HT1080 (cell line): ENCODE measurements around the gene DGKQ. TPM values are rescaled to one million over a fixed set of nuclear protein-coding genes. Genes with fewer than 3 reads are reported as not detected.
"Not testable (repeated sequence)": the region's sequence is repeated elsewhere in the genome, so short reads cannot be mapped to it uniquely, and the experiment has no call there.

ENCODE experiments used
- DNase-seq: peaks from one replicate; pipeline ENCODE4 v3.0.0-alpha.2; 2015; ENCODE audit warnings: low read depth
- total RNA-seq: library from RNA; depleted of rRNA; stranded (reverse); fragments of >200 nt; shearing (Covaris generic); gene quantifications from 2 replicates; pipeline ENCODE4 v1.2.3, GENCODE V29; 2014

DGKQ gene
- total RNA-seq, 1 experiment from 2014 or later = 11.5 TPM

DNA sequence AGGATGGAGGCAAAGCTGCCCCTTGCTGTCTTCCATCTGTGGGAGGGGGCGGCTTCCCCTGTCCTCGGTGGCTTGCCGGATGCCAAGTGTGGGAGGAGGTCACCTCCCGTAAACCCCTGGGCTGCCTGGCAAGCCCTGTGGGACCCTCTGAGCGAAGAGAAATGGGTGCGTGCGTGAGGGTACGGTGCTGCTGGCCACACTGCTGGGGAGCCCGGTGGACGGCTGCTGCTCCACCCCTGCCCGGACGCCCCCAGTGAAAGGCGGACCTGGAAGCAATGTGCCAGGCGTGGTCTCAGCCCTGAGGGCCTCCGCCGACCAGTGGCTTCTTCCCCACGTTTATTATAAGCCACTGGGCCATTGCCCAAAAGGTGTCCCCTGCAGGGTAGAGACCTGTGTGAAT, 8.9 kb upstream of the DGKQ start:
- DNase-seq = no peak

DNA sequence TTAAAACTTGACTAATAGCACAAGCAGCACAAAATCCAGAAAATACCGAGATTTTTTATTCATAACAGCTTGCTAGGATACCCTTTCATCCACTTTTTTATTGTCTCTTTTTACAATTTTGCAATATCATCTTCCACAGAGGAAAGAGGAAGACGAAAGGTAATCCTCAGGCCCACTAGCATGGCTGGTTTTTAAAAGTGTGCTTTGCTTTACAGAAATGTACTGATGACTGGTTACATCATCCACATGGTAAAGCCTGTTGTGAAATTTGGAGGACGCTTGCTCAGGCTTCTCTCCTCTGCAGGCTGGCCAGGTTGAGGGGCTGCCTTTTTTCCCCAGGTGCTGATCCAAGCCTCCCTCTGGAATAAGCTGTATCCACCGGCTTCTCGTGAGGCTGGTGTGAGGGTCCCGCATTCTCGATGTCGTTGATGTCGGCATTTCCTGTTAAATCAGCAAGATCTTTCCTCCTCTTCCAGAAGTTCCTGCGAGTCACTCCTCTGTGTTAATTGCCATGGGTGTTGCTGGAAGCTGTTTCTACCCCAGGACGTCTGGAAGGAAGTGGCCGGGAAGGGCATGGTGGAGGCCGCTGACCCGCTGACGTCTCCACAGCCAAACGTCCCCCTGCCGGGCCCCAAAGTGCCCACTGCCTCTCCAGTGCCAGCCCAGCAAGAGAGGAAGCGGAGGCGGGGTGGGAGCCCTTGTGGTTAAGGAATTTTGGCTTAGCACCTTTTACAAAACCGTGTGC, 5.8 kb upstream of the DGKQ start:
- no peak for DNase-seq

- not testable (repeated sequence) for DNase-seq
These were observed 2.6 kb upstream of the DGKQ start for GRCh38 chr4:976016-976415.

- DNase-seq = no peak
These were observed 1.3 kb upstream of the DGKQ start for GRCh38 chr4:974668-975067.

- no peak for DNase-seq
These were observed 531 bp downstream of the DGKQ start for GRCh38 chr4:972651-973424.

DNA sequence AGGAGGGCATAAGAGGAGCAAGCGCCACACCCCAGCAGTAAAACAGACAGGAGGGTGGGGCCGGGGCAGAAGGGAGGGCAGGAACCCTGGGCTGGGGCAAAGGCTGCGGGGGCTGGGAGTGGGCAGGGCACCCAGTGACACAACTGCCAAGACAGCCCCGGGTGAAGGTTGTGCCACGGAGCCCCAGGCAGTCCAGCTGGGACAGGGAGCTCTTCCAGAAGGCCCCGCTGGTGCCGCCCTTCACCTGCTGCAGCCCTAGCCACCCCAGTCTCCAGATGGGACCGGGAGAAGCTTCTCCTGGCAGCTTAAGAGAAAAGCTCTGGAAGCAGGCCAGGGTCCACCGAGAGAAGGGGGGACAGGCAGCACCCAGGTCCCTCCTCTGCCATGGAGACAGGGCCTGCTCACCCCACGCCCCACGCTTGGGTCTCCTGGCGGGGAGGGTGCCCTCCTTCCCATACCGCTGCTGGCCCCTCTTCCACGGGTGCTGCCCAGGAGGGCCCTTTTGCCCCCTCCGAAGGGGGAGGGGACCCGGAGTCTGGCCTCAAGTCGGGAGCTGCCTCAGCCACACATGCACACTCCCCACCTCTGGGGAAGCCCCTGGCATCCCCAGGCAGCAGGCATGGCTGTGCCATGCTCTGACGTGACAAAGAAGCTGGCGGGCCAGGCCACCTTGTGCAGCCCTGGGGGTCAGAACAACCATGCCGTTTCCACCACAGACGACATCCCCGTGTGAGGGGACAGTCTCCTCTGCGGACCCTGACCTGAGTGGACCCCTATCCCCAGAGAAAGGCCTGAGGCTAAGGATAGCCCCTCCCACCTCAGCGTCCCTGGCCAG, 1.5 kb downstream of the DGKQ start:
- DNase-seq = no peak

GRCh38 chr4:970854-971520, 2.4 kb downstream of the DGKQ start:
- DNase-seq = no peak

DNA sequence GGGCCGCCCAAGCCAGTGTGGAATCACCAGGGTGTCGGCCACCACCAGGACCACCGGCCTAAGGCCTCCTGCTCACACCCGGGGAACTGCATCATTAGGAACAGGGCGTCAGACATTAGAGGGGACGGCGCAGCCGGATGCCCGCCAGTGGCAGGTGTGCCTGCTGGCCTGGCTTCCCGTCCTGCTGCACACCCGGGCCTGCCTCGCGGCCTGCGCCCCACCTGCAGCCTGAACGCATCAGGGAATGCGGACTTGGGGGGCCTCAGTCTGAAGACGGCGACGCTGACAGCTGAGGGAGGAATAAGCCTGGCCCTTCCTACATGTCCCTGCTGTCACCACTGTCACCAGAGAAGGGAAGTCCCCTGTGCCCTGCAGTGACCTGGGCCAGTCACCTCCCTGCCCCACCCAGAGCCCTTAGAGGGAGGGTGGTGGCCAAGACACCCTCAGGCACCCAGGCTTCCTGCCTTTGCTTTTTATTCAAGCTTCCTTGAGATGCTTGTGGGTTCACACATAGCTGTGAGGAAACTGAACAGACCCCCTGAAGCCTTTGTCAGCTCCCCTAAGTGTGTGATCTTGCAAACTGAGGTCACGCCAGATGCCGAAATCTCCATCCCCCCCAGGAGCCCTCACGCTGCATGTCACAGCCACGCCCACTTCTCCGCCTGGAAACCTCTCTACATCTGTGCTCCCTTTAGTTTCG, 3.2 kb downstream of the DGKQ start:
- no peak for DNase-seq

DNA sequence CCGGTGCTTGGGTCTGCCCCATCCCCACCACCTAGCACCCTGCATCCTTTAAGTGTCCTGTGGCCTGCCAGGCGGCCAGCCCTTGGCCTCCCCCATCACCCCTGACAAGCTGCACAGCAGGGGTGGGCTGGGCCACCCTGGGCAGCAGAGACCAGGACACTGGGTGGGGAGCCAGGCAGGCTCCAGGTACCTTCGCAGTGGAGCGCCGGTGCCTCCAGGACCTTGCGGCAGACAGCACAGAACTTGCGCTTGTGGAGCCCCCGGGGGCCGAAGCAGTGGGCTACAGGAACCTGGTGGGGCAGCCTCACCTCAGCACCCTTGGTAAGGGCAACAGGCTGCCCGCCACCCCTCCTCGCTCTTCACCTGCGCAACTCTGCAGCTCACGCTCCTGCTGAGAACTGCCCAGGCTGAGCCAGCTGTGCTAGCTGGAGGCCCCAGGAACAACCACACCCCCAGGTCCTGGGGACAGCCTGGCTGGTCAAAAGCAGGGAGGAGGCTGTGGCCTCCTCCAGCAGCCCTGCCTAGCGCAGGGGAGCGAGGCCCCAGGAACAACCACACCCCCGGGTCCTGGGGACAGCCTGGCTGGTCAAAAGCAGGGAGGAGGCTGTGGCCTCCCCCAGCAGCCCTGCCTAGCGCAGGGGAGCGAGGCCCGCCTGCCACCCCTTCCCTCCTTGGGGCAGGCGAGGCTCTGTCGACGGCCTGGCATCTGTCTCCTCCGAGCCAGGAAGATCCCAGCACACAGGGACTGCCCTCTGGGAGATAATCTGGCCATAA, 4.6 kb downstream of the DGKQ start:
- no peak for DNase-seq

- no peak for DNase-seq
These were observed 5.1 kb downstream of the DGKQ start for GRCh38 chr4:968221-968620.

DNA sequence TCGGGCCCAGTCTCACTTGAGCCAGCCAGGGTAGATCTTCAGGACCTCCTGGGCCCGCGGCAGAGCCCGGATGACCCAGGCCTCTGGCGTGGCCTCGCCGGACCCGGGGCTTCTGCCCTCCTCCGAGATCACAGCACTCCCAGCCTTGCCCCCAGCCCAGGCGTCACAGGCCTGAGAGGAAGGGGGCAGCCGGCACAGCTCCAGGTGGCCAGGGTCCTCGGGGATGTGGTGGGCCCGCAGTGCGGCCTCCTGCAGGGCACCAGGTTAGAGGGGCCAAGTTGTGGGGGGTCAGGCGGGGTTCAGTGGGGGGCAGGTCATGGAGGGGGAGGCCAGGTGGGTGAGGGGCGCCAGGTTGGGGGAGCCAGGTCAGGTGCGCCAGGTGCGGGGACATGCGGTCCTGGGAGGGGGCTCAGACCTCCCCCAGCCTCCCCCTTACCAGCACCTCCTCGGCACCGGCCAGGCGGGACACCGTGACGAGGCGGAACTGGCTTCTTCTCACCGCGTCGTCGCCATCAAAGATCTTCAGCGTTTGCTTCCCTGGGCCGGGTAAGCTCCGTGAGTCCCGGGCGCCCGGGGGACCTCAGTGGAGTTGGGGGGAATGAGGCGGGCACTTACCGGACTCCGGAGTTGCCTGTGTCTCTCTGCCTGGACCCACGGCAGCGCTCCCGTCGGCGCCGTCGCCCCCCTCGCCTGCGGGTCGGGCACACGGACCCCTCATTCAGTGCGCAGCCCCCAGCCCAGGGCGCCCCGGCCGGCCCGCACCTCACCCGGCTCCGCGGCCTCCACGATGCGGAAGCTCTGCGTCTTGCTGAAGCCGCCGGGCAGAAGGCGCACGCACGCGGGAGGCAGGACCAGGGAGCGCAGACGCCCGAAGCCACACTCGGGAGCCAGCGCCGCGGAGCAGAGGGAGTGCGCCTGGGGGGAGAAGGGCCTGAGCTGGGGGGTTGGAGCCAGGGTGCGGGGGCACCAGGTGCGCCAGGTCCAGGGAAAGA, 6.0 kb downstream of the DGKQ start:
- no peak for DNase-seq

DNA sequence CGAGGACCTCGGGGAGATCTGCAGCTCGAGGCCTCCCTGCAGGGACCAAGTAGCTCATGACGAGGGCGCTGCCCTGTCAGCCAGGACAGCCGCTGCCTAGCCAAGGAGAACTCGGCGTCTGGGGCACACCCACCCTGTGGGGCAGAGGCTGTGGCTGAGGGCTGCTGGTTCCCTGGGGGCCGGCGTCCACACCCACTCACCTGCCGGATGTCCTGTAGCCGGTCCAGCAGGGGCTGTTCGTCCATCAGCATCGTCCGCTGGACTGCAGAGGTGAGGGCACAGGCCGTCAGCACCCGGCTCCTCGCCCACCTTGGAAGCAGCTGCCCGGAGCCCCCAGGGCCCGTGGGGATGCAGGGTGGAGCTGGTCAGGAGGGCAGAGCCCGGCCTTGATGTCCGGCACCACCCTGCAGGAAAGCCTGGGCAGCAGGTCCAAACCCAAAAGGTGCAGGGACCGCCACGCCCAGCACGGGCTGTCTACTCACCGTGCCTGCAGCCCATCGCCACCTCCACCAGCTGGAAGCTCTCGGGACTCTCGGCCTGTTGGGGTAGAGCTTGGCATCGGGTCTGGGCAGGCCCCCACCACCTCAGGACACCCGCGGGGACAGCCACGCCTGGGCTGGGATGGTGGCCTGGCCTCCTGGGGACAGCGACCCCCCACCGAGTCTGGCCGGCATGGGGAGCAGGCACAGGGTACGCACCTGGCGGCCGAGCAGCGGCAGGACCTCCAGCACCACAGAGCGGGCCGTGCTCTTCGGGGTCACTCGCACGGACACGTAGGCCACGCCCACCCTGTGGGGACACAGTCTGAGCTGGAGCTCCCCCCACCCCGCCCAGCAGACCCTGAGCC, 6.9 kb downstream of the DGKQ start:
- DNase-seq = no peak

GRCh38 chr4:965766-966134, 7.6 kb downstream of the DGKQ start:
- no peak for DNase-seq

- DNase-seq = no peak
These were observed 8.2 kb downstream of the DGKQ start for GRCh38 chr4:965048-965765.

- DNase-seq = no peak
These were observed 8.9 kb downstream of the DGKQ start for GRCh38 chr4:964346-965025.
